Thyroid gland (tissue), 4 donors: ENCODE results near the gene LRRC7.

Experiments used
- CTCF ChIP-seq, 6 experiments: fragments of 200-600 bp in 3 of 6; fragments of 450-650 bp in 3 of 6; sonication (generic) in 3 of 6; IDR thresholded peaks; one replicate each; pipeline ENCODE4 v1.5.1; 2016 to 2019; ENCODE audit warnings: antibody characterized with exemption in 6 of 6, mild to moderate bottlenecking in 2 of 6, inconsistent platforms in 1 of 6, moderate library complexity in 1 of 6
- POLR2A ChIP-seq, 2 donors: fragments of 450-650 bp; IDR thresholded peaks; one replicate each; pipeline ENCODE4 v1.6.1; 2017; ENCODE audit warnings: antibody characterized with exemption in 2 of 2, mild to moderate bottlenecking in 2 of 2, moderate library complexity in 1 of 2

GRCh38 chr1:70168283-70168682, 600.6 kb downstream of the LRRC7 start:
- TF ChIP-seq CTCF (IDR thresholded peaks at IDR 0.05): no peak
- no peak for TF ChIP-seq POLR2A (IDR thresholded peaks at IDR 0.05)
